GM21423 (cell line): Measurements from ENCODE around the gene FOXC2.

Experiments used
- ATAC-seq: cut with Tn5 transposase; IDR thresholded peaks from one replicate; pipeline ENCODE4 v1.9.1; 2021; ENCODE audit warnings: mild to moderate bottlenecking, moderate library complexity; ENCODE audit not compliant: unreplicated experiment

The FOXC2 gene

GRCh38 chr16:86609115-86609514 is 42.5 kb downstream of the FOXC2 start:
- no peak for ATAC-seq

- ATAC-seq: no peak
These were observed 43.0 kb downstream of the FOXC2 start for GRCh38 chr16:86609661-86610060.

- no peak for ATAC-seq
These were observed 44.3 kb downstream of the FOXC2 start for GRCh38 chr16:86610779-86611524.

GRCh38 chr16:86611525-86611855 is 44.9 kb downstream of the FOXC2 start:
- ATAC-seq: no peak

GRCh38 chr16:86611941-86612340 is 45.3 kb downstream of the FOXC2 start:
- no peak for ATAC-seq

GRCh38 chr16:86614699-86615098 is 48.1 kb downstream of the FOXC2 start:
- ATAC-seq: no peak

- ATAC-seq: no peak
These were observed 50.3 kb downstream of the FOXC2 start for GRCh38 chr16:86616906-86617305.

GRCh38 chr16:86618431-86619238 is 52.0 kb downstream of the FOXC2 start:
- no peak for ATAC-seq
